Astrocyte of the hippocampus (primary cell): ENCODE data around the gene BTG1.

Source experiments
- DNase-seq: peaks from one replicate; pipeline ENCODE4 v3.0.0; 2011; ENCODE audit warnings: low read depth, low spot score

Gene BTG1

GRCh38 chr12:92133795-92134637 lies 11.6 kb downstream of the BTG1 start:
- peak; percentile 26 for DNase-seq

GRCh38 chr12:92133171-92133570 lies 12.5 kb downstream of the BTG1 start:
- DNase-seq: no peak

- DNase-seq: no peak
These were observed 13.4 kb downstream of the BTG1 start for GRCh38 chr12:92132288-92132687.

GRCh38 chr12:92130999-92131398 lies 14.6 kb downstream of the BTG1 start:
- DNase-seq: no peak

- DNase-seq: no peak
These were observed 16.0 kb downstream of the BTG1 start for GRCh38 chr12:92129609-92130008.

- DNase-seq: no peak
These were observed 17.0 kb downstream of the BTG1 start for GRCh38 chr12:92128612-92129011.

- DNase-seq: no peak
These were observed 21.0 kb downstream of the BTG1 start for GRCh38 chr12:92124689-92125029.

- DNase-seq: no peak
These were observed 21.6 kb downstream of the BTG1 start for GRCh38 chr12:92123780-92124688.

- no peak for DNase-seq
These were observed 22.5 kb downstream of the BTG1 start for GRCh38 chr12:92122941-92123779.

GRCh38 chr12:92121826-92122225 lies 23.8 kb downstream of the BTG1 start:
- DNase-seq: no peak

- no peak for DNase-seq
These were observed 26.7 kb downstream of the BTG1 start for GRCh38 chr12:92118826-92119536.

- no peak for DNase-seq
These were observed 30.8 kb downstream of the BTG1 start for GRCh38 chr12:92114834-92115233.

- DNase-seq: no peak
These were observed 34.4 kb downstream of the BTG1 start for GRCh38 chr12:92111256-92111655.

GRCh38 chr12:92110083-92110640 lies 35.5 kb downstream of the BTG1 start:
- no peak for DNase-seq

GRCh38 chr12:92109613-92110012 lies 36.0 kb downstream of the BTG1 start:
- DNase-seq: no peak

GRCh38 chr12:92108651-92109050 lies 37.0 kb downstream of the BTG1 start:
- DNase-seq: peak; percentile 18

GRCh38 chr12:92107621-92108131 lies 38.0 kb downstream of the BTG1 start:
- DNase-seq: peak; percentile 40

GRCh38 chr12:92107094-92107493 lies 38.6 kb downstream of the BTG1 start:
- DNase-seq: peak; percentile 9

GRCh38 chr12:92105676-92106075 lies 40.0 kb downstream of the BTG1 start:
- no peak for DNase-seq

- no peak for DNase-seq
These were observed 40.5 kb downstream of the BTG1 start for GRCh38 chr12:92105110-92105509.

GRCh38 chr12:92102606-92103005 lies 43.0 kb downstream of the BTG1 start:
- no peak for DNase-seq
